Measurements from ENCODE around the gene SLC5A9. TPM values are rescaled to one million over a fixed set of nuclear protein-coding genes. Genes with fewer than 3 reads are reported as not detected.

SLC5A9 gene
- total and polyA plus RNA-seq, 2 donors (not counting 1 experiment from before 2014, with no cell fraction given) = not detected

DNA sequence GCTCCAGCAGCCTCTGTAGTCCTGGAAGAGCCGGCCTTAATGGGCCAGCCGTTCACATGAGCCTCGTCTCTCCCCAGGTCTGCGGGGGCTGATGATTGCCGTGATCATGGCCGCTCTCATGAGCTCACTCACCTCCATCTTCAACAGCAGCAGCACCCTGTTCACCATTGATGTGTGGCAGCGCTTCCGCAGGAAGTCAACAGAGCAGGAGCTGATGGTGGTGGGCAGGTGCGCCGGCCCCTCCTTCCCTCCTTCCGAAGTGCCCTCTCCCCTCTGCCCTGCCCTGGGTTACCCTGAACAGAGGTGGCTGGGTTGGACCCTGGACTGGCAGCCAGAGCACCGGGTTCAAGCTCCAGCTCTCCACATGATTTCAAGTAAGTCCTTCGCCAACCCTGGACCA, 13.1 kb downstream of the SLC5A9 start:
- Histone ChIP-seq H3K4me2 (ENCODE audit: extremely low read depth, insufficient read depth, low read length) (no peak overlapping the region), H3K9me3 (ENCODE audit: control insufficient read depth, insufficient read depth, low read depth, low read length) (no peaks in the 10 kb centered on the region), H3K9ac (ENCODE audit: insufficient read depth, low read length) (no peak overlapping the region), H3K27me3 (ENCODE audit: control insufficient read depth, insufficient read depth, low read length) (no peaks in the 10 kb centered on the region), H3K4me3 (replicated peaks in 1 of 4; ENCODE audit: control extremely low read depth in 1 of 4, insufficient read depth in 1 of 4, low read depth in 3 of 4, low read length in 4 of 4) (no peak overlapping the region), H2AFZ (ENCODE audit: low read length) (no peak overlapping the region), H3K36me3 (ENCODE audit: control insufficient read depth, insufficient read depth, low read length) (no peaks in the 10 kb centered on the region), H3K79me2 (ENCODE audit: control insufficient read depth, insufficient read depth, low read length) (no peaks in the 10 kb centered on the region), H3K4me1 (ENCODE audit: control insufficient read depth, extremely low read depth, insufficient read depth, low read length) (no peaks in the 10 kb centered on the region), H3K27ac (ENCODE audit: insufficient read depth, low read length) (no peak overlapping the region), H4K20me1 (ENCODE audit: control insufficient read depth, extremely low read depth, insufficient read depth, low read length) (no peaks in the 10 kb centered on the region)
- no peak for DNase-seq (ENCODE audit: low read depth in 2 of 2)
- TF ChIP-seq, protein P1, sequence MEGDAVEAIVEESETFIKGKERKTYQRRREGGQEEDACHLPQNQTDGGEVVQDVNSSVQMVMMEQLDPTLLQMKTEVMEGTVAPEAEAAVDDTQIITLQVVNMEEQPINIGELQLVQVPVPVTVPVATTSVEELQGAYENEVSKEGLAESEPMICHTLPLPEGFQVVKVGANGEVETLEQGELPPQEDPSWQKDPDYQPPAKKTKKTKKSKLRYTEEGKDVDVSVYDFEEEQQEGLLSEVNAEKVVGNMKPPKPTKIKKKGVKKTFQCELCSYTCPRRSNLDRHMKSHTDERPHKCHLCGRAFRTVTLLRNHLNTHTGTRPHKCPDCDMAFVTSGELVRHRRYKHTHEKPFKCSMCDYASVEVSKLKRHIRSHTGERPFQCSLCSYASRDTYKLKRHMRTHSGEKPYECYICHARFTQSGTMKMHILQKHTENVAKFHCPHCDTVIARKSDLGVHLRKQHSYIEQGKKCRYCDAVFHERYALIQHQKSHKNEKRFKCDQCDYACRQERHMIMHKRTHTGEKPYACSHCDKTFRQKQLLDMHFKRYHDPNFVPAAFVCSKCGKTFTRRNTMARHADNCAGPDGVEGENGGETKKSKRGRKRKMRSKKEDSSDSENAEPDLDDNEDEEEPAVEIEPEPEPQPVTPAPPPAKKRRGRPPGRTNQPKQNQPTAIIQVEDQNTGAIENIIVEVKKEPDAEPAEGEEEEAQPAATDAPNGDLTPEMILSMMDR (conservative IDR thresholded peaks at IDR 0.05 in 1 of 2, IDR thresholded peaks at IDR 0.05 in 1 of 2; ENCODE audit: low read depth in 1 of 2, low read length in 2 of 2) = no peak
- no peak for TF ChIP-seq EZH2 (IDR thresholded peaks at IDR 0.05; ENCODE audit: low read length, missing control alignments)

DNA sequence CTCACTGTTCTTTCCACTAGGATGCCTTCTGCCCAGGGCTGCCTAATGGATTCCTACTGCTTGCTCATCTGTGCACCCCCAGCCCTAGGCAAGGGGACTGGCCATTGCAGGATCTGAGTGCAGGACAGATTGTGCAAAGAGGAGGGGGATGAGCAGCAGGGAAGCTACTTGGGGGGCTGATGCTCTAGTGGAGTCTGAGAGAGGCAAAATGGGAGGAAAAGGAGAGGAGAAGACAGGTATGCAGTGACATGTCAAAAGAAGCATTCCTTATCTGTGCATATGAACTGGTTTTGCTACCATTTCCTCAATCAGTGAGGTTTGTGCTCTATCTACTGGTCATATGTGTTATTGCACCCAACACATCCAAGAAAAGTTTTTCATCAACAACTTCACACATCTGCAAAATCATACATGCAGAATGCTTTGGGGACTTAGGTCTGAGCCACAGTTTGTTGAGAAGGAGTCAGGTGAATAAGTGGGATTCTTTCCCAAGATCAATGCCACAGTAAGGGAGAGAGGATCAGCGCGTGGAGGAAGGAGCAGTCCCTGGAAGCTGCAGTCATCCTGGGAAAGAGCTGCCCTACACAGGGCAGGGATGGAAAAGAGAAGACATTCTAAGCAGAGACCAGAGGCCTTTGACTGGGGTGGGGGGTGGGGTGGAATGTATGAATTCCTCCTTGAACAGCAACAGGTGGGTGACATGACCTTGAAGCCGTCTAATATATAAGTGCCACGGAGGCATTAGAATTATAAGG, 14.4 kb downstream of the SLC5A9 start:
- Histone ChIP-seq H3K9me3 (ENCODE audit: control insufficient read depth, insufficient read depth, low read depth, low read length) (no peaks in the 10 kb centered on the region), H3K27me3 (ENCODE audit: control insufficient read depth, insufficient read depth, low read length) (no peaks in the 10 kb centered on the region), H3K4me1 (ENCODE audit: control insufficient read depth, extremely low read depth, insufficient read depth, low read length) (no peaks in the 10 kb centered on the region), H3K4me2 (ENCODE audit: extremely low read depth, insufficient read depth, low read length) (no peak overlapping the region), H3K36me3 (ENCODE audit: control insufficient read depth, insufficient read depth, low read length) (no peaks in the 10 kb centered on the region), H3K27ac (ENCODE audit: insufficient read depth, low read length) (no peak overlapping the region), H4K20me1 (ENCODE audit: control insufficient read depth, extremely low read depth, insufficient read depth, low read length) (no peaks in the 10 kb centered on the region), H3K79me2 (ENCODE audit: control insufficient read depth, insufficient read depth, low read length) (no peaks in the 10 kb centered on the region), H3K4me3 (replicated peaks in 1 of 4; ENCODE audit: control extremely low read depth in 1 of 4, insufficient read depth in 1 of 4, low read depth in 3 of 4, low read length in 4 of 4) (no peak overlapping the region), H3K9ac (ENCODE audit: insufficient read depth, low read length) (no peak overlapping the region), H2AFZ (ENCODE audit: low read length) (no peak overlapping the region)
- TF ChIP-seq, protein P1 (conservative IDR thresholded peaks at IDR 0.05 in 1 of 2, IDR thresholded peaks at IDR 0.05 in 1 of 2; ENCODE audit: low read depth in 1 of 2, low read length in 2 of 2) = peak; percentile 58 to 70
- no peak for TF ChIP-seq EZH2 (IDR thresholded peaks at IDR 0.05; ENCODE audit: low read length, missing control alignments)
- DNase-seq (ENCODE audit: low read depth in 2 of 2) = peak; percentile 23 to 52

DNA sequence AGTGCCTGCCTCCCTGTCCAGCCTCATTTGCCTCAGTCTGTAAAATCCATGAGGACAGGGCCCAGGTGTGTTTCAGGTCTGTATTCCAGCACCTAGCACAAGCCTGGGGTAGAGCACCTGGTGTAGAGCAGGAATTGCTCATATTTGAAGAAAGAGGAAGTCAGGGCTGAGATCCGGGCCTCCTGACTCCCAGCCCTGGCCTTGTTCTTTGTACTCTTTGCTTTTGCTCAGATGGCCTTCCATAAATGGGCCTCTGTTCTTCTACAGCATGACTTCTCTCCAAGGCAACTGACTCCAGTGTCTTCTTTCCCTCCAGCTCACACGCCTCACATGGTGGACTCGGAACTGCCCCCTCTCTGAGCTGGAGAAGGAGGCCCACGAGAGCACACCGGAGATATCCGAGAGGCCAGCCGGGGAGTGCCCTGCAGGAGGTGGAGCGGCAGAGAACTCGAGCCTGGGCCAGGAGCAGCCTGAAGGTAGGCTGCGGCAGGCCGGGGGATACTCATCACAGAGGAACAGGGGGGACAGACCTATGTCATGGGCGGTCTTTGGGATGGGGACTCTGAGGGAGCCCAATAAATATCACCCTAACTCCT, 19.7 kb downstream of the SLC5A9 start:
- H3K79me2 ChIP-seq (ENCODE audit: control insufficient read depth, insufficient read depth, low read length) = no peaks in the 10 kb centered on the region
- no peaks in the 10 kb centered on the region for H3K36me3 ChIP-seq (ENCODE audit: control insufficient read depth, insufficient read depth, low read length)
- H3K9ac ChIP-seq (ENCODE audit: insufficient read depth, low read length) = no peak overlapping the region
- no peaks in the 10 kb centered on the region for H3K27me3 ChIP-seq (ENCODE audit: control insufficient read depth, insufficient read depth, low read length)
- no peaks in the 10 kb centered on the region for H4K20me1 ChIP-seq (ENCODE audit: control insufficient read depth, extremely low read depth, insufficient read depth, low read length)
- DNase-seq (ENCODE audit: low read depth in 2 of 2) = no peak
- no peak overlapping the region for H3K4me3 ChIP-seq (replicated peaks in 1 of 4; ENCODE audit: control extremely low read depth in 1 of 4, insufficient read depth in 1 of 4, low read depth in 3 of 4, low read length in 4 of 4)
- no peak overlapping the region for H3K4me2 ChIP-seq (ENCODE audit: extremely low read depth, insufficient read depth, low read length)
- H3K9me3 ChIP-seq (ENCODE audit: control insufficient read depth, insufficient read depth, low read depth, low read length) = no peaks in the 10 kb centered on the region
- no peak overlapping the region for H3K27ac ChIP-seq (ENCODE audit: insufficient read depth, low read length)
- no peaks in the 10 kb centered on the region for H3K4me1 ChIP-seq (ENCODE audit: control insufficient read depth, extremely low read depth, insufficient read depth, low read length)
- TF ChIP-seq, protein P1 (conservative IDR thresholded peaks at IDR 0.05 in 1 of 2, IDR thresholded peaks at IDR 0.05 in 1 of 2; ENCODE audit: low read depth in 1 of 2, low read length in 2 of 2) = no peak
- no peak for TF ChIP-seq EZH2 (IDR thresholded peaks at IDR 0.05; ENCODE audit: low read length, missing control alignments)
- H2AFZ ChIP-seq (ENCODE audit: low read length) = no peak overlapping the region

All from fibroblast of lung (primary cell).